ENCODE measurements around the gene SEMA3F.

The SEMA3F gene

DNA sequence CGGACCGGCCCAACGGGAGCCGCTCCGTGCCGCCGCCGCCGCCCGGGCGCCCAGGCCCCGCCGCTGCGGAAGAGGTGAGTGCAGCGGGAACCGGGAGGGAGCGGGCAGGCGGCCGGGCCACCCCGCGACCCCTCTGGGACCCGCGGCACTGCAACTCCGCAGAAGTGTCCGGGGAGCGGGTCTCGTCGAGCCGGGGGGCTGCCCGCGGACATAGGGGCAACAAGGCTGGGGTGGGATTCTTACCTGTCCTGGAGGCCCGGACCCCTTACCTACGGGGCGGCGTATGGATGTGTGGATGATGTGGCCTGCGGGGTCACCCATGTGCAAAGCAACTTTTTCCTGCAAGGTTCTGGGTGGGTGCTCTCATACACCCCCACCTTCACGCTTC is 361 bp downstream of the SEMA3F start:
- no peak for DNase-seq (ENCODE audit: low read depth in 1 of 2, low spot score in 1 of 2)

DNA sequence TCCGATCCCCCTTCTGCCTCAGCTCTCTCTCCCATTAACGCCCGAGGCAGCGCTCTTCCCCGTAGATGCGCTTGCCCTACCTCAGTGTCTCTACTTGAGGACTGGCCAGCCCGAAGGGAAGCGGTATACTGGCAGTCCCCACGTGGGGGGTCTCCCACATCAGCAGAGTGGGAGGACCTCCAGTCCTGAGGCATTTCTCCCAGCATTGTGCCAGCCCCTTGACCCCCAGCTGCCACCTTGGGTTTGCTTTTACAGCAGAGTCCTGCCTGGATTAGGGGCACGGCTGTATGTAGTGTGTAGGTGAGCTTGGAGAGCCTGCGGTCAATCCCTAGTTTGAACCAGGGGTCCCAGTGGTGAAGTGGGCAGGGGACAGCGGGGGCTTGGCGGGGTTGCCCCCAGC is 767 bp downstream of the SEMA3F start:
- no peak for DNase-seq (ENCODE audit: low read depth in 1 of 2, low spot score in 1 of 2)

DNA sequence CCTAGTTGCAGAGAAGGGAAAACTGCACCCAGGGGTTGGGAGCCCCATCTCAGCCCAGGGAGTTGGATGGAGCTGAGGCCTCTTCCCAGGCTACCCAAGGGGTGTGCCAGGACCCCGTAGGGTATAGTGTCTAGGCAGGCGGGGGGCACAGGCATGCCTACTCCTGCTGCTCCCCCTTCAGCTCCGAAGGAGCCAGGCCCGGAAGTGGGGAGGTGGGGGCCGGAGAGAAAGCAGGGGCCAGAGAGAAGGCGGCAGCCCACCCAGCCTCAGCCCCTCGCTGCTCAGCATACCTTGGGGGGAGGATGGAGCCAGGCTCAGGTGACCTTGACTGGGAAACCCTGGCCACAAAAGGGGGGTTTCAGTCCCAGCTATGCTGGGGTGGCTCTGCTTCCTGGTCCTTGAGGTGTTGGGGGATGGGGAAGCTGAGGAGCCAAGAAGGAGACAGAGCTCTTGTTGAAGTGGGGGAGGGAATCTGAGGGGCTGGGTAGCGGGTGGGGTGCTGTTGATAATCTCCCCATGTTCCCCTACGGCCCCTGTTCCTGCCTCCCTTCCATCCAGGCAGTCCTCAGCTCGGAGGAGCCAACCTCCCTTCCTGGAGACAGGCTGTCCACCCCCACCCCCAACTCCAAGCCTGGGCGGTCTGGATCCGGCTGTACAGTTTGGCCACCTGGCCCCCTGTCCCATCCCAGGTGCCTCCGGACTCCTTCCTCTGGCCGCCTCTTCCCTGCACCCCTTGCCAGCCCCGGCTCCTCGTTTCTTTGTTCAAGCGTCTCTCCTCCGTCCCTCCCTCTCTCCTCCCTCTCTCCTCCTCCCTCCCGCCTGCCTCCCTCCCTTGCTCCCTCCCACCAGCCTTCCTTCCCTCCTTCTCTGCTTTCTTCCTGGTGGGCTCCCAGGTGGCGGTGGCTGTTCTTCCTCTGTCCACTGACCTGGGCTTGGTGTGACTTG is 1.7 kb downstream of the SEMA3F start:
- no peak for DNase-seq (ENCODE audit: low read depth in 1 of 2, low spot score in 1 of 2)

DNA sequence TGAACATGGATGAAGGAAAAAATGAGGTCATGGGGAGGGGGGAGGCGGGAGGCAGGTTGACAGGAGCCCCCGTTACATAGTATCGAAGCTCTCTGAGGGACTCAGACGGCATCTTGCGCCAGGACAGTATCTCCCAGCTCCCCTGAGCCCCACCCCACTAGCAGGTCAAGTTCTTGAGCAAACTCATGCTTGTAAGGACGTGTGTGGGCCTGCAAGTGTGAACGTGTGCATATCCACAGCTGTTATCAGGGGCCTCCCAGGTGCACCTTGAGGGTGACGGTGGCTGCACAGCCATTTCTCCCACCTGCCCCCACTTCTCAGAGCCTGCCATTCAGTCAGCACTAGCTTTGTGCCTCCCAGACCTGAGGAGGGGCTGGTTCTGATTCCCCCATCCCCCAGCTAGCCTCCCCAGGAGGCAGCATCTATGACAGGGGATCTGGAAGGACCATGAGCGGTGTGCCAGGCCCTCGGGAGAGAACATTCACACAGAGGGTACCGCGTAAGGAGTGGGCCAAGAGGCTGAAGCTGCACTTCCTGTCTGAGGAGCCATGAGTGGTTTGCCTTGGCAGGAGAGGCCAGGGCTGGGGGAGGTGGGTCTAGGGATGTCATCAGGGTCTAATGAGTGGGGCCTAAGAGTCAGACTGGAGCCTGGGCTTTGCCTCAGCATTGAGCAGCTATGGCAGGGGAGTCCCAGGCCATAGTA is 2.9 kb downstream of the SEMA3F start:
- no peak for DNase-seq (ENCODE audit: low read depth in 1 of 2, low spot score in 1 of 2)

DNA sequence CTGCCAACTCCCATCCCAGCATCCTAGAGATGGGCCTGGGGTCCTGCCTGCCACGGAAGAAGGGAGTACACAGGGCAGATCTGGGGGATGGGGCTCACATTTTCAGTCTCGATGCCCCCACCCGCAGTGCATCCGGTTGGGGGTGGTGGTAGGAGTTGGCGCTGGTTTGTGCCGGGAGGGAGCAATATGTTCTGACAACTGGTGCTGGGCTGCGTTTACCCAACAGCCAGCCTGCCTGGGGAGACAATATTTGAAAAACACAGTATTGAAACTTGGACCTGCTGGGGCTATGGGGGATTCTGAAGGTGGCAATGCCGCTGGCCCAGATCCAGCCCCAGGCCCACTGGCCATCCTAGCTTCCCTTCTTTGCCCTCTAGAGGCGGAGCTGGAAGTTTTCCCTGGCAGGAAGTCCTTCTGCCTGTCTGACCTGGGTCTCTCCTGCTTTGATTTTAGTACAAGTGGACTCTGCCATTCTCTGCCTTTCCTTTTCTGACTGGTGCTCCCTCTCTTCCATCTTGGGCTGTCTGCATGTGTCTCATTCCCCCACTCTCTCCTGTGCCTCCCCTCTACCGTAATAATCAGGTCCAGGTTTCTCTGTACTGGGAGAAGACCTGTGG is 3.5 kb downstream of the SEMA3F start:
- no peak for DNase-seq (ENCODE audit: low read depth in 1 of 2, low spot score in 1 of 2)

DNA sequence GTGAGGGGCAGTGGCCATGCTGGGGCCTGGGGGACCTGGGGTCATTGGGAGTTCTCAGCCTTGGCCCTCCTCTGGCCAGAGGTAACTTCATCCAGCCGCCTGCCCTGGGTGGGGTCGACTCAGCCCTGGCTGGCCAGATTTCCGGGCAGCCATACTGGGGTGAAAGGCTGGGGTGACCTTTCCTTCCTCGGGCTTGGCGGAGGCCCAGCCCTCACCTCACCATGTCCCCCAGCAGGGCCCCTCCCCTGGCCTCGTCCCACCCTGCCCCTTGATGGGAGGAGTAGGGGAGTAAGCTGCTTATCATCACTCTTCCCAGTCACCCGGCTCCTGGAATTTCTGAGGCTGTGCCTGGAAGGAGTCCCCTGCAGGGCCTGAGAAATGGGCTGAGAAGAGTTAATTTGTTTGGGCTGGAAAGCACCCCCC is 5.4 kb downstream of the SEMA3F start:
- DNase-seq (ENCODE audit: low read depth in 1 of 2, low spot score in 1 of 2) = no peak

- DNase-seq (ENCODE audit: low read depth in 1 of 2, low spot score in 1 of 2) = no peak
Observed at GRCh38 chr3:50161320-50161719, 6.2 kb downstream of the SEMA3F start.

DNA sequence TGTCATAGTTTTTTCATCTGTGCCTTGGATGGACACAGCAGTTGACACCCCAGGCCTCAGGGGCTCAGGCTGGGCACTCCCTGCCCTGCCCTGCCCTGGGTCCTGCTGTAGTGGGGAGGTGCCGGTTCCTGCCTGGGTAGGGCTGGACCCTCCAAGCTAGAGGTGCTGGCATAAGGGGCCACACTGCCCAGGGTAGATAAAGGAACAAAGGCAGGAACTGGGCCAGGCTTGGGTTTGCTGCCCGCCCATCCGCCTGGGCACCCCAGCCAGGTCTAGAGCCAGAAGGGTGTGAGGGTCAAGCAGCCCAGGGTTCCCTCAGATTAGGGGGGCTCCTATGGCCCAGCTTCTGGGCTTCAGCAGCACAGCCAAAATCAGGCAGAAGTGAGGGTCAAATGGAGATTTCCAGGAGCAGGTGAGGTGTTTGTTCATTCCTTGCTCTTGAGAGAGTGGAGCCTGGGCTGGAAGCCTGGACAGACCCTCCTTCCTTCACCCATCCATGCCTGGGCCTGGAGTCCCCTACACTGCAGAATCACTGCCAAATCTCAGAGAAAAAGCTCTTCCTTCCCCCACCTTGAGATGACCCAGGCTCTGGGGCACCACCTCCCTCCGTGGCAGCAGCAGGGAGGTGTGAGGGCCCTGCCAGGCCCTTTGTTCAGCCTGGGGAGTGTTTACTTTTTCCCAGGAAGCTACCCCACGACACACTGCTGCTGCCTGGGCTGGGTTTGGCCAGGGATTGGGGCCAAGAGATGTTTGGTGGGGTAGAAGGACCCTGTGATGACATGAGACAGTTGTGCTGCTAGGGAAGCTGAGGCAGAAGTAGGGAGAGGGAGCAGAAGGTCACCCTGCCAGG is 7.1 kb downstream of the SEMA3F start:
- no peak for DNase-seq (ENCODE audit: low read depth in 1 of 2, low spot score in 1 of 2)

DNA sequence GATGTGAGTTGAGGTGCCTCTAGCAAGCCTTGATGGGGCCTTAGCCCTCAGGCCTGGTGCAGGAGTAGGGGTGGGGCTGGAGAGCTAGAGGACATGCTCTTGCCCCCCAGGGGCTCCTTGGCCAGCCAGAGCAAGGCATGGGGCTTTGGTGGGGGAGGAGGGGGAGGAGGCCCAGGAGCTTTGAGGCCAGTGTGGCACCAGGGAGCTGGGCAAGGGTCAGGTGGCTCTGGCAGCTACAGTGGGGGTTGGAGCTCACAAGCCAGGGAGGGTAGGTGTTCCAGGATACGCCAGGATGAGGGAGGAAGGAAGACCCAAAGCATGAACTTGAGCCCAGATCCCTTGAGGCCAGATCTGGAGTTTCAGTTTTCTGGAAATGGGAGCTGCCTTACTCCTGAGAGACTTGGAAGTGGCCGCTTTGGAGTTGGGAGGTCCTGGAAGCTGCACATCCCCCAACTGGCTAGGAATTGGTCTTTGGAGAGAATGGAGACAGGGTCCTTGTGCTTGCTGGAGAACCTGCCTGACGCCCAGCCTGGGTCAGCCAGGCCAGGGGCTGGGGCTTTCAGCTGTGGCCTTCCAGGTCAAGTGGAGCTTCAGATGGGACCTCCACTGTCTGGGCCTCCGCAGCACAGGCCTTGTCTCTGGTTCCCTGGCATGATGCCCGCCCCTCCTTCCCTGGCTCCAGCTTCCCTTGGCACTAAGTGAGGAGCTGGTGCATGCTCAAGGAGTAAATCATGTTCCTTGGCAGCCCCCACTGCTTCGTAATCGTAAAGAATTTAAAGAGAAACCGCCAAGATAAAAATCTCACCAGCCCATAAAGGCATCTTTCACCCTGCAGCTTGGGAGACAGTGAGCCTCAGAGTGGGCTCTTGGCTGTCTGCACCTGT is 8.7 kb downstream of the SEMA3F start:
- DNase-seq (ENCODE audit: low read depth in 1 of 2, low spot score in 1 of 2) = no peak

DNA sequence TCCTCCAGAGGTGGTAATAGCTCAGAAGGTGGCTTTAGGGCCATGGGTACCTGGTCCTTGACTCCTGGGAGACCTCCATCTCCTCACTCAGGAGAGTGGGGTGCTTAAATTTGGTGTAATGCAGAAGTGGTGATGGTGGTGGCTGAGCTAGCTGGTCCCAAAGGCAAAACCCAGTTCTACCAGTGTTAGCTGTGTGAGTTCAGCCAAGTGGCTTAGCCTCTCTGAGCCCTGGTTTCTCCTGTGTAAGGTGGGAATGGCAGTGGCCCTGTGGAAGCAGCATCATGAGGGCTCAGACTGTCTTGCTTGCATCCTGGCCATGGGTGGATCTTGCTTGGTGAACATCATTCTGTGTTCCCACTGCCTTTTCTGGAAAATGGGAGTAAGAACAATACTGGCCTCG is 9.4 kb downstream of the SEMA3F start:
- DNase-seq (ENCODE audit: low read depth in 1 of 2, low spot score in 1 of 2) = no peak

- no peak for DNase-seq (ENCODE audit: low read depth in 1 of 2, low spot score in 1 of 2)
Observed at GRCh38 chr3:50164984-50165909, 10.1 kb downstream of the SEMA3F start.

GRCh38 chr3:50165910-50166538 is 10.9 kb downstream of the SEMA3F start:
- no peak for DNase-seq (ENCODE audit: low read depth in 1 of 2, low spot score in 1 of 2)

GRCh38 chr3:50166620-50167019 is 11.5 kb downstream of the SEMA3F start:
- DNase-seq (ENCODE audit: low read depth in 1 of 2, low spot score in 1 of 2) = no peak

DNA sequence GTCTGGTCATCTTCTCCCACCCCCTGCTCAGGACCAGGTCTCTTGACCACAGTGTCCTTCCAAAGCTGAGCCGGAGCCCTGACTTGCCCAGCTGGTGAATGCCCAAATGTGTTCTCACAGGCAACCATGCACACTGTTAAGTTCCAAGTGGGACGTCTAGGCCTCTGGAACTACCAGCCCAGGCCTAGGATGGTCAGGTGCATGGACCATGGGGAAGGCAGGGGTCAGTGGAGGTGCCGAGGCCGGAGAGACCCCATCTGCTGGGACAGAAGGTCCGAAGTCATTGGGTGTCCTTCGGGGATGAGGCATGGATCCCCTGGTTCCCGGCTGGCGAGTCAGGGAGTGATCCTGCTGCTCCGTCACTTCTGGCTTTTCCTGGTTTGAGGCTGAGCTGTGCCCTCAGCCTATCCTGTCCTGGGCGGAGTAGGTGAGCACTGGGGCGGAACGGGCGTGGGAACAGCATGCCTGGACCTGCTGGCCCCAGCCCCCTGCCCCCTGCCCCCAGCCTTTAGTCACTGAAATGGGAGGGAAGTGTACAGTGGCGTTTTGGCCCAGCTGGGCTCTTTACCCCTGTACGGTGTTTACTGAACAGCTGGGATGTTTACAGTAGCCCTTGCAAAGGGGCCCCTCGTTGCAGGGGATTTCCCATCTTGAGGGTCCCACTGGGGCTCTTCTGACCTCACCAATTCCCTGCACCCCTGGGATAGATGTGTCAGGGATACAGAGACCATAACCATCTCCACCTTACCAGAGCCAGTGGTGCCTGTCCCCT is 12.1 kb downstream of the SEMA3F start:
- no peak for DNase-seq (ENCODE audit: low read depth in 1 of 2, low spot score in 1 of 2)

DNA sequence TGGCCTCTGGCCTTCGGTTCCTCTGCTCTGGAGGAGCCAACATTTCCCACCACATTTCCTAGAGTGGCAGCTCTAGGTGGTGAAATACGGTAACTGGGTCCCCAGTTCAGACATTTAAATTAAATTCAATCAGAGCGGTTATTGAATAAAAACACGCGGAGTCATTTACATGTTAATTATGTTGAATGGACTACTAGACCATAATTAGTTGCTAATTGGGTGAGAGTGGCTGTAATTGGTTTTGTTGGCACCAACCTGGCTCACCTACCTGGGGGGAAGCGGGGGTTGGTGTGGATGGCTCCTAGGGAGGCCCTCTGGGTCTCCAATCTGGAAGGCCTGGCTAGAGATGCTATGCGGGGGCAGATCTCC is 12.7 kb downstream of the SEMA3F start:
- DNase-seq (ENCODE audit: low read depth in 1 of 2, low spot score in 1 of 2) = no peak

DNA sequence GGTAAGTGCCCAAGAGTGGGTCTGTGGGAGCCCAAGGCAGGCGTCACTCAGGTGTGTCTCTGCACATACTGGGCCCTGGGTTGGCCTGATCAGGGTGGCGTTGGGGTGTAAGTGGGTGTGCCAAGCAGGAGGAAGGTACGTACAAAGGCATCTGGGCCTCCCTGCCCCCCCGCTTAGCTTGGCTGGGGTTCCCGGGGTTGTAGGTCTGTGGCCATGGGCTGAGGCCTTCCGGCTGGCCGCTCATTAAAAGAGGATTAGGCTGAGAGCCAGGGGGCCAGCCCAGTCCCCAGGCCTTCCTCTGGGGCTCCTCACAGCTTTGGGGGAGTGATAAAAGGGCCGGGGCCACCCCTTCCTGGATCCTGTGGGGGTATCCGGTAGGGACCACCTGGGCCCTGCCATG is 13.3 kb downstream of the SEMA3F start:
- DNase-seq (ENCODE audit: low read depth in 1 of 2, low spot score in 1 of 2) = no peak

- no peak for DNase-seq (ENCODE audit: low read depth in 1 of 2, low spot score in 1 of 2)
Observed at GRCh38 chr3:50168791-50169190, 13.7 kb downstream of the SEMA3F start.
